GM03348 (cell line): Measurements from ENCODE around the gene MRPL49.

ENCODE experiments used
- DNase-seq: peaks from one replicate; pipeline ENCODE4 v3.0.0; 2012; ENCODE audit warnings: low spot score

Gene MRPL49

DNA sequence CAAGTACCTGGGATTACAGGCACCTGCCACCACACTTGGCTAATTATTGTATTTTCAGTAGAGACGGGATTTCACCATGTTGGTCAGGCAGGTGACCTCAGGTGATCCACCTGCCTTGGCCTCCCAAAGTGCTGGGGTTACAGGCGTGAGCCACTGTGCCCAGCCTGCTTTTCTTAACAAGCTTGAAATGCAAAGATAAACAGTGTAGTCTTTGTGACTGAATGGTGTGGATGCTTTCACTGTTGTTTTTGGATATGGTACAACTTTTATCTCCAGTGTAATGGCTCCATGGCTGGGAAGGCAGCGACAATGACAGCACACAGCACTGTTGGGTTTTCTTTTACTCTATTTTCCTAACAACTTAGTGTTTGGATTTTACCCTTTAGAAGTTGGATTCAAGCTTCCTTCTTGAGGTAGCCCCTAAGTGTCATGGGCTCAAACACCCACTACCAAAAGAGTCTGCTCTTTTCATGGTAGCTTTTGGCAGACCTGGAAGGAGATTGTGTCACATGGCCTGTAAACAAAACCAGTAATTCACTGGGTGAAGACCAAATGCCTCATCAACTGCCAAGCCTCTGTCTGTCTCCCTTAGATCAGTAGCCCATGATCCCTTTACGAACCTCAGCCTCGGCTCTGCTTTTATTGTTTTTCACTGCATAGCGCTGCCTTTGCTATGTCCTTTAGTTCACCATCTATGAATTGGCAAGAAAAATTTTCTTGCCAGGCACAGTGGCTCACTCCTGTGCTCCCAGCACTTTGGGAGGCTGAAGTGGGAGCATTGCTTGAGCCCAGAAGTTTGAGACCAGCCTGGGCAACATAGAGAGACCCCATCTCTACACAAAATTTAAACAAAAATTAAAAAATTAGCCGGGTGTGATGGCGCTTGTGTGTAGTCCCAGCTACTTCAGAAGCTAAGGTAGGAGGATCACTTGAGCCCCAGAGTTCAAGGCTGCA is 19.7 kb upstream of the MRPL49 start:
- no peak for DNase-seq

DNA sequence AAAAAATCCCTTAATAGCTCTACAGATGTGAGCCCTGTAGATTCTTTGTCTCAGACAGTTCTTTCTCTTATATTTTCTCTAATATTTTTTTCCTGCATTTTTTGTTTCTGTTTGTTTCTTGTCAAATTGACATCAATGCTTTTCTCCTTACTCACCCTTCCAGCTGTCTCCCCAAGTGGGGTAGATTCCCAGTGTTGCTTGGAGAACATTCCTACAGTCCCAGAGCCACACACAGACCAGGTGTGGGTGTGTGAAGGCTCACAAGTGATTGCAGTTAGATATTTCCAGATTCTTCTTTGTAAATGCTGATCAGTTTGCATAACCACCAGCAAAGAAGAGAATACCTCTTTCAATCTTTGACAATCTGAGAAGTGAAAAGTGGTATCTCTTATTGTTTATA is 18.6 kb upstream of the MRPL49 start:
- no peak for DNase-seq

DNA sequence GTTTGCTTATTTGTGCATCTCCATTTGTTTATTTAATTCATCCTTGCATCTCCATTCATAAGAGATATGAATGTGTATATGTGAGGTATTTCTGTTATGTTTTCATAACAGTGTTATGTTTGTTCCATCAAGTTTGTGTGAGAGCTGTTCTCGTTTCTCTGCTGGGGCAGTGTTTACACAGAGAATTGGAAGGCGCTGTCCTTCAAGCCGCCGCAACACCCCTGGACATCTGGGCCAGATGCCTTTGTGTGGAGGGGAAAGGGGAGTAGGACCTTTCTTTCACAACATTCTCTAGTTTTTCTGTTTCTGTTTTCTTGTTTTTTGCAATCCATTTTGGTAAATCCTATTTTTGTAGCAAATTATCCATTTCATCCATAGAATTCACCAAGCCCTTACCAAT is 17.5 kb upstream of the MRPL49 start:
- no peak for DNase-seq

DNA sequence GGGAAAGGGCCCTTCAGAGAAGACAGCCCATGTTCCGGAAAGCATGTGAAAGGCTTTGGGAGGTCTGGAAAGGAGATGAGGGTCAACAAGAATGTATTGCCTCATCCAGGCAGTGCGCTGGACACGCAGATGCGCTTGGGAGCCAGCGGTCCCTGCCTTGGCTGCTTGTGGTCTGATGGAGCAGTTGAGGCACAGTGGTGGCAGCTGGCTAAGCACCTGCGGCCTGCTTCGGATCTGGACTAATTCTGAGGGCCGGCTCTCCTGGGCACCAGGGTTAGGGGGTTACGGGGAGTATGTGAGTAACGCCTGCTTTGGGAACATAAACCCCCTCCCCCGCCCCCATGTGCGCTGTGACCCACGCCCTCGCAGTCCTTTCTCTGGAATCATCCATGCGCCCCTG is 15.0 kb upstream of the MRPL49 start:
- no peak for DNase-seq

DNA sequence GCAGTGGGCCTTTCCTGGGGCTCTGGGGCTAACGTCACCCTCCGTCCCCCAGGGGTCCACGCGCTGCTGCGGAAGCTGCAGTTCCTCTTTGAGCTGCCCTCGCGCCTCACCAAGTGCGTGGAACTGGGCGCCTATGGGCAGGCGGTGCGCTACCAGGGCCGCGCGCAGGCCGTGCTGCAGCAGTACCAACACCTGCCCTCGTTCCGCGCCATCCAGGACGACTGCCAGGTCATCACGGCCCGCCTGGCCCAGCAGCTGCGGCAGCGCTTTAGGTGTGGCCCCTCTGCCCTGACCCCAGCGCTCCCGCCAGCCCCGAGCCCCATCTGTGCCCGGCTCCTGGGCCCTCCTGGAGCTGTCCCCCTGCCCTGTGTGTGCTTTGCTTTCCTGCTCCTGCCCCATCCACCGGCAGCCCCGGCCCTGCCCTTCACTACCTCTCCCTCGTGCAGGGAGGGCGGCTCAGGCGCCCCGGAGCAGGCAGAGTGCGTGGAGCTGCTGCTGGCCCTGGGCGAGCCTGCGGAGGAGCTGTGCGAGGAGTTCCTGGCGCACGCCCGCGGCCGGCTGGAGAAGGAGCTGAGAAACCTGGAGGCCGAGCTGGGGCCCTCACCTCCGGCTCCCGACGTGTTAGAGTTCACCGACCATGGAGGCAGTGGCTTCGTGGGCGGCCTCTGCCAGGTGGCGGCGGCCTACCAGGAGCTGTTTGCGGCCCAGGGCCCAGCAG is 14.2 kb upstream of the MRPL49 start:
- no peak for DNase-seq

DNA sequence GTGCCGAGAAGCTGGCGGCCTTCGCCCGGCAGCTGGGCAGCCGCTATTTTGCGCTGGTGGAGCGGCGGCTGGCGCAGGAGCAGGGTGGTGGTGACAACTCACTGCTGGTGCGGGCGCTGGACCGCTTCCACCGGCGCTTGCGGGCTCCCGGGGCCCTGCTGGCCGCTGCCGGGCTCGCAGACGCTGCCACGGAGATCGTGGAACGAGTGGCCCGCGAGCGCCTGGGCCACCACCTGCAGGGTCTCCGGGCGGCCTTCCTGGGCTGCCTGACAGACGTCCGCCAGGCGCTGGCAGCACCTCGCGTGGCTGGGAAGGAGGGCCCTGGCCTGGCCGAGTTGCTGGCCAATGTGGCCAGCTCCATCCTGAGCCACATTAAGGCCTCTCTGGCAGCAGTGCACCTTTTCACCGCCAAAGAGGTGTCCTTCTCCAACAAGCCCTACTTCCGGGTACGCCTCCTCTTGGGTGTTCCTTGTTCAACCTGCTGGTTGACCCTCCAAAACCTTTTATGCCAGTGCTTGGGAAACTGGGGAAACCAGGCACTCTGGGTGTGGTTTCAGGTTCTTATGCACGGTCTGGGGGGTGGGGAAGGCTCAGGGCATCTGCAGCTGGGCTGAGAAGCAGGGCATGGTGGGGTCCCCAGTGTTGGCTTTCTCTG is 13.5 kb upstream of the MRPL49 start:
- no peak for DNase-seq

DNA sequence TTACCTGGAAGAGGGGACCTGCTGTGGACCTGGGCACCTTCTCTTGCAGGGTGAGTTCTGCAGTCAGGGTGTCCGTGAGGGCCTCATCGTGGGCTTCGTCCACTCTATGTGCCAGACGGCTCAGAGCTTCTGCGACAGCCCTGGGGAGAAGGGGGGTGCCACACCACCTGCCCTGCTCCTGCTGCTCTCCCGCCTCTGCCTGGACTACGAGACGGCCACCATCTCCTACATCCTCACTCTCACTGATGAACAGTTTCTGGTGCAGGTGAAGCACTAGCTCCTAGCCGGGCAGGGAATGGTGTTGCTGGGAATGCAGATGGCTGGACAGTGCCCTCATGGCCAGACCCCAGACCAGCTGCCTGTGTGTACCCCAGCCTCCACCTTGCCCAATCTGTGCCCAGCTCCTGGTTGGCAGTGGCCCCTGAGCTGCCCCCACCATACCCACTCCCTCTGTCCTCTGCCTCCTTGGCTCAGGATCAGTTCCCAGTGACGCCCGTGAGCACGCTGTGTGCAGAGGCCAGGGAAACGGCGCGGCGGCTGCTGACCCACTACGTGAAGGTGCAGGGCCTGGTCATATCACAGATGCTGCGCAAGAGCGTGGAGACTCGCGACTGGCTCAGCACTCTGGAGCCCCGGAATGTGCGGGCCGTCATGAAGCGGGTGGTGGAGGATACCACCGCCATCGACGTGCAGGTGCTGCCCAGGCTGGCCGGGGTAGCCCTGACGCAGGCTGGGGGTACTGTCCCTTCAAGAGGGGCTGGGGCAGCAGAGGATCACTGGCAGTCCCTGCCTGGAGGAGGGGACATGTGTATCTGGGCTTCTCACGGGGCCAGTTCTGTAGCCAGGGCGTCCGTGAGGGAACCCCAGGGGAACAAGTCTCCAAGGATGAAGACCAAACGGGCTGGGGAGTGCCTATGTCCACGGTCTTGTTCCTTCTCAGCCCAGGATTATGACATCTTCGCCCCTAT is 12.6 kb upstream of the MRPL49 start:
- DNase-seq: no peak

DNA sequence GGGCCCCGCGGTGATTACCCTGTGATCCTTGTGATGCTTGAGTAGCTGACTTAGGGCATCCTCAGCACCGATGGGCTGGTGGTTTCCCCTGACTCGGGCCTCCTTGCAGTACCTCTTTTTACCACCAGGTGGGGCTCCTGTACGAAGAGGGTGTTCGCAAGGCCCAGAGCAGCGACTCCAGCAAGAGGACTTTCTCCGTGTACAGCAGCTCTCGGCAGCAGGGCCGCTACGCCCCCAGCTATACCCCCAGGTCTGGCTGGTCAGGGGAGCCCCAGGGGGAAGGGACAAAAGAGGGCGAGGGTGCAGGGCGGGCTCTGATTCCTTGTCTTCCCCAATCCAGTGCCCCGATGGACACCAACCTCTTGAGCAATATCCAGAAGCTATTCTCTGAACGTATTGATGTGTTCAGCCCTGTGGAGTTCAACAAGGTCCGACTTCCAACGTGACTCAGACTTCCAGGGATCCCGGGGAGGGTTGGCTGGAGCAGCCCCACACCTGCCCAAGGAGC is 11.7 kb upstream of the MRPL49 start:
- DNase-seq: peak; percentile 90

DNA sequence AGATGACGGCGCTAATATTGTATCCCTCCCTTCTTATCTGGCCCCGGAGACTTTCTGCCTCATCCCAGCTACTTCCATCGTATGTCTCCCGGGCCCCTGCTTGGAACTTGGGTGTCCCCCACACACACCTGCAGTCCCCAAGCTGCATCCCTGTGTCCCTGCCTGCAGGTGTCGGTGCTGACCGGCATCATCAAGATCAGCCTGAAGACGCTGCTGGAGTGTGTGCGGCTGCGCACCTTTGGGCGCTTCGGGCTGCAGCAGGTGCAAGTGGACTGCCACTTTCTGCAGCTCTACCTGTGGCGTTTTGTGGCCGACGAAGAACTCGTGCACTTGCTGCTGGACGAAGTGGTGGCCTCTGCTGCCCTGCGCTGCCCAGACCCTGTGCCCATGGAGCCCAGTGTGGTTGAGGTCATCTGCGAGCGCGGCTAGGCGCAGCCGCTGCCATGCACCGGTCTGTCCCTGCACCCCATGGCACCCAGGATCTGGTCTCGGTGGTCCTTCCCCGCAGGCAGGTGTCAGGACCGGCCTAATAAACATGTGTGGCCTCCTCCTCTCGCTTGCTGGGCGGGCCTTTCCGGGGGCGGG is 10.9 kb upstream of the MRPL49 start:
- DNase-seq: no peak

DNA sequence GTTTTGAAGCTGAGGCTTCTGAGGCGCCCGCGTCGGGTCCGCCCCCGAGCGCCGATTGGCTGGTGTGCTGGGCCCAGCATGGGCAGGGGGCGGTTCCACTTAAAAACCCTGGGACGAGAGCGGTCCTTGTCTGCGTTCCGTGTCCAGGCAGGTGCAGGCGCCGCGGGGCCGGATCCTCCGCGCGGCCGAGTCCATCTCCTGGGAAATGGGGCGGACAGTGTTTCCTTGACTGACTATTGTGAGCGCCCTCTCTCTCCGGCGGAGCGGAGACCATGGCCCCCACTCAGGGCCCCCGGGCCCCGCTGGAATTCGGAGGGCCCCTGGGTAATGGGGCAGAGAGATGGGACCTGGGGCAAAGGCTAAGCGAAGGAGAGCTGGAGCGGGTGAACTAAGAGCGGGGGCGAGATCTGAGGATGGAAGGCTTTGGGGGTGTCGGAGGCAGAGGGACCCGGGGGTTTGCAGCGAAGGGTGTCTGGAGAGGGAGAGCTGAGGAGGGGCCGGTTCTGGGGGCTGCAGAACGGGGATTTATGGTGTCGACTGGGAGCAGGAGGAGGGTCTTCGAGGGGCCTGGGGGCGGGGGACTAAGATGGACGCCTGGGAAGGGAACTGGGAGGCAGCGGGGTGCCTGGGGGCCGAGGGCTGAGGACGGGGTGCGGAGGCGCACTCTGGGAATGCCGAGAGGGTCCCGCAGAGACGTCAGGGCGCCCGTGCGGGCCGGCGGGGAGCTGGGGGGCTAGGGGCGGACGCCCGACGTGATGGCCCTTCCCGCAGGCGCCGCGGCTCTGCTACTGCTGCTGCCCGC is 10.2 kb upstream of the MRPL49 start, which contains the start of gene TM7SF2:
TM7SF2 (plus strand) TSS at position 129 of the 802 bp plus-strand sequence; CDS start at position 273, 144 bp downstream.
- DNase-seq: peak; percentile 98

DNA sequence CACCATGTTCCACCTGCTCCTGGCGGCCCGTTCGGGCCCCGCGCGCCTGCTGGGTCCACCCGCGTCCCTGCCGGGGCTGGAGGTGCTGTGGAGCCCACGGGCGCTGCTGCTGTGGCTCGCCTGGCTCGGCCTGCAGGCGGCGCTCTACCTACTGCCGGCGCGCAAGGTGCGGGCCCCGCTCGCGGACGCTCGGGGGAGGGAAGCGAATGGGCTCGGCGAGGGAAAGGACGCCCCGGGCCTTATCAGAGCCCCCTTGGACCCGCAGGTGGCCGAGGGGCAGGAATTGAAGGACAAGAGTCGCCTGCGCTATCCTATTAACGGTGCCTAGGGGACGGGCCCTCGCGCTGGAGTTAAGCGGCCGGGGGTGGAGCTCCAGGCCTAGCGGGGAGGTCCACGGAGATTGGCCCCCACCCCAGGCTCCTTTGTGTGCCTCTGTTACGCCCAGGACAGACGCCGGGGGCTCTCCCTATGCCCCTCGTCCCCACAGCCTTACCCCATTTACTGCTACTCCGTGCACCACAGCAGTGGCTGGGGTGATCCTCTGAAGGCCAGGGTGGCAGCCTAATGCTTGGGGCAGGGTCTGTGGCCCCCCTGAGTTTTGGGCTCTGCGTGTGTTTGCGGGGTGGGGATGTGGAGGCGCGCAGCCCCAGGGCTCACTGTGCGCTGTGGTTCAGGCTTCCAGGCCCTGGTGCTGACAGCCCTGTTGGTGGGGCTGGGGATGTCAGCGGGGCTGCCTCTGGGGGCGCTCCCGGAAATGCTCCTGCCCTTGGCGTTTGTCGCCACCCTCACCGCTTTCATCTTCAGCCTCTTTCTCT is 9.4 kb upstream of the MRPL49 start:
- peak; percentile 82 for DNase-seq

DNA sequence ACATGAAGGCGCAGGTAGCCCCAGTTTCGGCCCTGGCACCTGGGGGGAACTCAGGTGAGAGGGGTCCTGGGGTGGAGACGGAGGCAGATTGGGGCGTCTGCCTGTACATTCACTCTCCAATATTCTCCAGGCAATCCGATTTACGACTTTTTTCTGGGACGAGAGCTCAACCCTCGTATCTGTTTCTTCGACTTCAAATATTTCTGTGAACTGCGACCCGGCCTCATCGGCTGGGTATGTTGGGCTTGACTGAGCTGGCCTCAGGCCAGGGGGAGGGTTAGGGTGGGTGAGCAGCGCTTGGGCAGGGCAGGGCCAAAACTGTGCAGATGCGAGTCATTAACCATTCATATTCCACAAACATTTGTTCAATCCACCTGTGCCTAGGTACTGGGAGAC is 8.8 kb upstream of the MRPL49 start:
- no peak for DNase-seq

DNA sequence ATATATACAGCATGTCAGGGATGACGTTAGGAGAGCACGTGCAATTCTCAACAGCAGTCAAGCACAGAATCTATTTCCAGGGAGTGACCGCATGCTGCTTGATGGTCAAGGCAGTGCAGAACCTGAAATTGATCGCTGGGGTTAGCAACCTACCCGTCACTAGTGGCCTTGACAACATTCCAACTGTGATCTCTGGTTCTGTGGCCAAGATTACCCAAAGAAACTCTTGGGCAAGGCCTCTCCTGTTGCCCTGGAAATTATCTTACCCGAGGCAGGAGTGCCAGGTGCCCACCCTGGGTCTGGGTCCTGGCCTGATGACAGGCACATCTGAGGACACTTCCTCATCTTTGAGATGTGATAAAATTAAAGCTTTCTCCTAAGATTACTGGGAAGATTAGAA is 8.3 kb upstream of the MRPL49 start:
- DNase-seq: no peak

DNA sequence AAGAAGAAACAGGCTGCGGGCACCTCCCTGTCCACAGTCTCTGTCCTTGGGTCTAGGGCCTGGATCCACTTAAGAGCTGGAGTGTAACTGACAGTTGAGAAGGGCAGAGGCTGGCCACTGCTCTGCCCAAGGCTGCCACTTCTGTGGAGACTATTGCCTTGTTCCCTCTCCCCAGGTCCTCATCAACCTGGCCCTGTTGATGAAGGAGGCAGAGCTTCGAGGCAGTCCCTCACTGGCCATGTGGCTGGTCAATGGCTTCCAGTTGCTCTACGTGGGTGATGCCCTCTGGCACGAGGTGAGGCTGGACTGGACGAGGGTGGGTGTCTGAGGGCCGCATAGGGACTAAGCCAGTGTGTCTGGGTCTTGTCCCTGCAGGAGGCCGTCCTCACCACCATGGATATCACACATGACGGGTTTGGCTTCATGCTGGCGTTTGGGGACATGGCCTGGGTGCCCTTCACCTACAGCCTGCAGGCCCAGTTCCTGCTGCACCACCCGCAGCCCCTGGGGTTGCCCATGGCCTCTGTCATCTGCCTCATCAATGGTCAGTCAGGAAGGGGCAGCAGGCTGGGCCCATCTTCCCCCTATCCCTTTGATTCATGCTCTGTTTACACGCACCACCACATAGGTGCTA is 7.5 kb upstream of the MRPL49 start:
- no peak for DNase-seq

DNA sequence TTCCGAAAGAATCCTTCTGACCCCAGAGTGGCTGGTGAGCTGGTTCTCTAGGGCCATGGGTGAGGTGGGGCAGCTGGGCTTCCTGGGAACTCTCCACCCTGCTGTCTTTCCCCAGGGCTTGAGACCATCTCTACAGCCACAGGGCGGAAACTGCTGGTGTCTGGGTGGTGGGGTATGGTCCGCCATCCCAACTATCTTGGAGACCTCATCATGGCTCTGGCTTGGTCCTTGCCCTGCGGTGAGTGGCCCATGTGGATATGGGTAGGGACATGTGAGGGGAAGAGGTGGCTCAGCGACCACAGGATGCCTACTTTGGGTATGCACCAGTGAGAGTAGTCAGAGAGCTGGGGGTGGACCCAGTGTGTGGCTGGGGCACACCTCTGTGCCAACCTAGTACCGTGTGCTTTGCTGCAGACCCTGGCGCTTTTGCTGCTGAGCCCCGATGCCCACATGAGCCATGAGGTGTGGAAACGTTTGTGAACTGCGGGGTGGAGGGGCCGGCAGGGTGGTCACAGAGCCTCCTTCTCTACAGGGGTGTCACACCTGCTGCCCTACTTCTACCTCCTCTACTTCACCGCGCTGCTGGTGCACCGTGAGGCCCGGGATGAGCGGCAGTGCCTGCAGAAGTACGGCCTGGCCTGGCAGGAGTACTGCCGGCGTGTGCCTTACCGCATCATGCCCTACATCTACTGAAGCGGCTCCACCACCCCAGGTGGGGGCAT is 6.6 kb upstream of the MRPL49 start:
- no peak for DNase-seq

DNA sequence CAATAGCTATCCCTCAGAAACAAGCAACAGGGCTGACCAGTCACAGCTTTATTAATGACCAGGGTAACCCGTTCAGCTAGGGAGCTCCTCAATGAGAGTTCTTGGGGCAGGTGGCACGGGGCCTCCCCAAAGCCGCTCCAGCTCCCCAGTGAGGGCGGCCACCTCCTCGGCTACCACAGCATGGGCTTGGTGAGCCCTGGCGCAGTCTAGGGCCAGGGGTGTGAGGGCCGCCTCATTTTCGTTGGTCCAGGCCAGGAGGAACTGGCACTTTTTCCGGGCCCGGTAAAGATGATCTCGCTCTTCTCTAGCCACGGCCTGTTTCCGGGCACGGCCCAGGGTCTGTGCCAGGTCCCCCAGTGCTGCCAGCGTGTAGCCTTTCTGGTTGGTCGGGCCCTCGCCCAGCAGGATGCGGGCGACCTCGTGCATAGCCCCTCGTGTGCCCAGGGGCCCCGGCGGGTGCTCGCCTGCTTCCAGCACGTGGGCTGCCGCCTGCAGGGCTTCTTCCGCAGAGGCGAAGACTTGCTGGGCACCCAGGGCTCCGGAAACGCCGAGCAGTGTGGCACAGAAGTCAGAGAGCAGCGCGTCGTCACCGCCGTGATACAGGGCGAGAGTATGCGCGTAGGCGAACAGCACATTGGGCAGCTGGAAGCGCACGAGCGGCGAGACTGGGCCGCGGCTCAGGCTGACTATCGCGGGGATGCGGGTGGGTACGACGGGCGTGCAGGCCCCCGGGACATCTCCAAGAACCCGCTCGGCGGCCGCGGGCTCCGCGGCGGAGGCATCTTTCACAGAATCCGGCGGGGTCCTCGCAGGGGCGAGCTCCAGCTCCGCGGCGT is 5.5 kb upstream of the MRPL49 start:
- DNase-seq: peak; percentile 62
